Aorta (tissue), 5 donors: ENCODE data around the gene RABGAP1L. TPM values are rescaled to one million over a fixed set of nuclear protein-coding genes. Genes with fewer than 3 reads are reported as not detected.
"Not testable (repeated sequence)": the region's sequence is repeated elsewhere in the genome, so short reads cannot be mapped to it uniquely, and the experiment has no call there.

Experiments used
- ATAC-seq: fragments of 200-7000 bp; cut with Tn5 transposase; one replicate; pipeline ENCODE4 v1.9.1; 2022; ENCODE audit warnings: moderate library complexity; ENCODE audit not compliant: low FRiP score
- DNase-seq, 2 donors: peaks; one replicate each; pipeline ENCODE4 v3.0.0-alpha.2; 2020
- H3K27ac ChIP-seq, 2 donors: one replicate each; pipeline ENCODE4 v1.5.1; 2013; ENCODE audit warnings: low read length in 2 of 2, mild to moderate bottlenecking in 2 of 2, moderate library complexity in 2 of 2, control low read depth in 1 of 2, inconsistent platforms in 1 of 2, low read depth in 1 of 2
- H3K27me3 ChIP-seq, 2 donors: one replicate each; pipeline ENCODE4 v1.6.1; 2013; ENCODE audit warnings: control low read depth in 1 of 2, low read length in 1 of 2, mild to moderate bottlenecking in 1 of 2, moderate library complexity in 1 of 2; ENCODE audit not compliant: insufficient read depth in 2 of 2, control insufficient read depth in 1 of 2
- H3K36me3 ChIP-seq, 2 donors: one replicate each; pipeline ENCODE4 v1.6.1; 2013; ENCODE audit warnings: control low read depth in 1 of 2, low read length in 1 of 2, mild to moderate bottlenecking in 1 of 2; ENCODE audit not compliant: insufficient read depth in 2 of 2, control insufficient read depth in 1 of 2
- H3K4me1 ChIP-seq, 2 donors: one replicate each; pipeline ENCODE4 v1.6.1; 2013; ENCODE audit warnings: low read length in 2 of 2, control low read depth in 1 of 2, mild to moderate bottlenecking in 1 of 2, moderate library complexity in 1 of 2; ENCODE audit not compliant: insufficient read depth in 2 of 2, control insufficient read depth in 1 of 2
- H3K4me3 ChIP-seq, 2 donors: one replicate each; pipeline ENCODE4 v1.5.1; 2013; ENCODE audit warnings: low read length in 2 of 2, control low read depth in 1 of 2, mild to moderate bottlenecking in 1 of 2
- H3K9me3 ChIP-seq: one replicate; pipeline ENCODE4 v1.6.1; 2013; ENCODE audit warnings: mild to moderate bottlenecking, low read length; ENCODE audit not compliant: control insufficient read depth
- WGBS, 2 donors: extraction: QIAGEN DNeasy Blood & Tissue Kit; methylation state at CpG; one replicate each; pipeline ENCODE4 v1.1.7; 2013; 5-methylcytosine and 5-hydroxymethylcytosine counted together
- intact Hi-C, 2 donors: fragments of 100-400 bp; cut with DNase I; formaldehyde crosslinking; loops; one replicate each; pipeline versions ENCODE4 v1.14.2 to v1.15.0; 2022
- polyA plus RNA-seq, 2 donors: library from polyadenylated mRNA; stranded (reverse); fragments of 200-250 nt; gene quantifications; one replicate each; pipeline ENCODE4 v1.2.3, GENCODE V29; 2013
- total RNA-seq, 2 donors: library from RNA; stranded (reverse); fragmentation: NEBNext Ultra II Directional; extraction: Animal tissue kit (Norgen Biotek cat#: 25700); gene quantifications; one replicate each; pipeline ENCODE4 v1.2.1, GENCODE V29; 2021
- donor health status: healthy with polysubstance abuse.
- donor health status: Bipolar disorder and iron deficiency.
- donor health status: DM: no; HTN: no; CAD: no.
- donor health status: DM: no; HTN: no; CAD: no.
- donor health status: DM: yes; HTN: yes; CAD: no.

RABGAP1L gene
- total and polyA plus RNA-seq, 4 donors, result 14.8 to 56.4 (median 38.4) TPM

DNA sequence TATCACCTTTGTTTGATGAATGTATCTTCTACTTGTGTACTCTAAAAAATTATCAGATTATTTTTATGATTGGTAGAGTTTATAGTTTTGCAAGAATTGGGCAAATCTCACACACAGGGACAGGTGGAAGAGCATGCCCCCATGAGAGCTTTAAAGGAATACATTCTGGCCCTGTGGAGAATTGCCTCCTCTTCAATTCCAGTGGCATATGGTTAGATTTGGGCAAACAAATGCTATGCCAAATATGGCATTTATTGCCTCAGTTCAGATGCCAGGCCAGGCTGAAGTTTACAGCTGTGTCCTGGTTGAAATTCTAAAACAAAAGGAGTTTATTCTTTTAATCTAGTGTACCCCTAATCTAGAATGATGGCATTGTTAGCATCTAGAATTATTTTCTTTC is 678.1 kb downstream of the RABGAP1L start:
- H3K27ac ChIP-seq, result no peak overlapping the region
- DNase-seq (no peak), ATAC-seq (no peak)
- intact Hi-C loops, result no loop called here
- H3K27me3 ChIP-seq, result no peaks in the 10 kb centered on the region
- H3K4me1 ChIP-seq, result no peaks in the 10 kb centered on the region
- H3K4me3 ChIP-seq, result no peak overlapping the region
- H3K9me3 ChIP-seq, result no peaks in the 10 kb centered on the region
- no peaks in the 10 kb centered on the region for H3K36me3 ChIP-seq

DNA sequence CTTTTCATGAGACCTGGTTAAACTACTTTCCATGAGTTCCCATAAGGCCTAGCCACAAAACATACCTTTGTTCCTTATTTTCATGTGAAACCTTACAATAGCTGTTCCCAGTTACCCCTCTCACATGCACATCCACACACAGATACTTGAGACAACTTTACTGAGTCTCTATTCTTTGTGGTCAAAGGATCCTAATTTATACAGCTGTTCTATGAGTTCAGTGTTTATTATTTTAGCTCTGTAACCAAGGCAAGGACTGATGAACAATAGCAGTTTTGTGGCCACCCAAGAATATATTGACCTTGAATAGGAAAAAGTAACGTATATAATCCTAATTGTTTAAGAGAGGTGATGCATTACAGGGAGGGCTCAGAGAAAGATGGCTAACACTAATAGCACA is 679.9 kb downstream of the RABGAP1L start:
- DNase-seq, result no peak
- Histone ChIP-seq H3K9me3 (no peaks in the 10 kb centered on the region), H3K4me1 (no peaks in the 10 kb centered on the region), H3K27me3 (no peaks in the 10 kb centered on the region), H3K27ac (no peak overlapping the region), H3K36me3 (no peaks in the 10 kb centered on the region), H3K4me3 (no peak overlapping the region)
- intact Hi-C loops, result no loop called here
- WGBS, 2 donors, result 94 to 96% methylated on average over 1 of the region's 1 CpG
- ATAC-seq, result no peak

DNA sequence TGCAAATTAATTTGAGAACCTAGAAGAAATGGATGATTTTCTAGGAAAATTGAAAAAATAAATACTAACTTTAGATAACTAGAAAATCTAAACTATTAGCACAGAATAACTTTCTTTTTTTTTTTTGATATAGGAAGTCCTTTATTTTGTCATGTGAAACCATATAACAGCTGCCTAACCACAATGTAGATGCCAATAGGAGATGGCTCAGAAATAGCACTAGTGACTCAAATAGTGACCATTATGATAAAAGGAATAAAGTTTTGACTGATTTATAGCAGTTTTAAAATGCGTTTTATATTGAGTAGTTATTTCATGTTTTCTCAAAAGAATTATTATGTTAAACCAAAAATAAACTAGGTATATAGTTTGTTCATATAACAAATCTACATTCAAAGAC is 682.4 kb downstream of the RABGAP1L start:
- intact Hi-C loops, result no loop called here
- H3K4me1 ChIP-seq, result no peaks in the 10 kb centered on the region
- no peak for DNase-seq
- H3K9me3 ChIP-seq, result no peaks in the 10 kb centered on the region
- H3K27ac ChIP-seq, result no peak overlapping the region
- ATAC-seq, result no peak
- no peak overlapping the region for H3K4me3 ChIP-seq
- H3K27me3 ChIP-seq, result no peaks in the 10 kb centered on the region
- WGBS, 2 donors, result 24 to 29% methylated on average over 1 of the region's 1 CpG
- H3K36me3 ChIP-seq, result no peaks in the 10 kb centered on the region

DNA sequence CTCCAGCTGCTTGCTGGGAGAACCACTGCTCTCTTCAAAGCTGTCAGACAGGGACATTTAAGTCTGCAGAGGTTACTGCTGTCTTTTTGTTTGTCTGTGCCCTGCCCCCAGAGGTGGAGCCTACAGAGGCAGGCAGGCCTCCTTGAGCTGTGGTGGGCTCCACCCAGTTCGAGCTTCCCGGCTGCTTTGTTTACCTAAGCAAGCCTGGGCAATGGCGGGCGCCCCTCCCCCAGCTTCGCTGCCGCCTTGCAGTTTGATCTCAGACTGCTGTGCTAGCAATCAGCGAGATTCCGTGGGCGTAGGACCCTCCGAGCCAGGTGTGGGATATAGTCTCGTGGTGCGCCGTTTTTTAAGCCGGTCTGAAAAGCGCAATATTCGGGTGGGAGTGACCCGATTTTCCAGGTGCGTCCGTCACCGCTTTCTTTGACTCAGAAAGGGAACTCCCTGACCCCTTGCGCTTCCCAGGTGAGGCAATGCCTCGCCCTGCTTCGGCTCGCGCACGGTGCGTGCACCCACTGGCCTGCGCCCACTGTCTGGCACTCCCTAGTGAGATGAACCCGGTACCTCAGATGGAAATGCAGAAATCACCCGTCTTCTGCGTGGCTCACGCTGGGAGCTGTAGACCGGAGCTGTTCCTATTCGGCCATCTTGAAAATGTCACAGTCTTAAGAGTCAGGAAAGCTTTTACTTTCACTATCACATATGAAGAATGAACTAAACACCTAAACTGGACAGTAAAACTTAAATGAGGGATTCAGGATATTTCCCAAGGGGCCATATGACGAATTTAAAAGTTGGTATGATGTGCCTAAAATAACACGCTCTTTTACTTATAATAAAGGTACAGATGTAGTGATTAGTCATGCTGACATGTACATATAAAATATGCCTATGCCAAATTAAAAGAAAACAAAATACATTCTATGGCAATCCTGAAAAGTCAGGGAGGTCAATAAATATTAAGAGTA is 689.6 kb downstream of the RABGAP1L start:
- H3K4me1 ChIP-seq, H3K36me3 ChIP-seq, H3K27me3 ChIP-seq, H3K4me3 ChIP-seq, ATAC-seq, H3K9me3 ChIP-seq, H3K27ac ChIP-seq, DNase-seq, intact Hi-C loops: not testable (repeated sequence)
- WGBS, 2 donors, result 77 to 81% methylated on average over 11 to 26 of the region's 36 CpGs

DNA sequence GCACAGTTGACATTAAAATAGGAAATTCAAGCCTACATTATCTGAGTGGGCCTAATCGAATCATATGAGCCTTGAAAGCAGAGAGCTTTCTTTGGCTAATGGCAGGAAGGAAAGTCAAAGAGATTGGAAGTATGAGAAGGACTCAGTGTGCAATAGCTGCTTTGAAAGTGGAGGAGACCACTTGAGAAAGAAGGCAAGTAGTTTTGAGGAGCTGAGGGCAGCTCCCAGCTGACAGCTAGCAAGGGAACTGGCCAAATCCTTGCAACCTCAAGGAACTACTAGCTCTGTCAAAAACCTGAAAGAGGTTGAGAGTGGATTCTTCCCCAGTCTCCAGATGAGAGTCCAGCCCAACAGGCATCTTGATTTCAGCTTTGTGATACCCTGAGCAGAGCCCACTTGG is 691.4 kb downstream of the RABGAP1L start:
- Histone ChIP-seq H3K9me3 (no peaks in the 10 kb centered on the region), H3K36me3 (no peaks in the 10 kb centered on the region), H3K27ac (no peak overlapping the region), H3K27me3 (no peaks in the 10 kb centered on the region), H3K4me1 (no peaks in the 10 kb centered on the region), H3K4me3 (no peak overlapping the region)
- DNase-seq (no peak), ATAC-seq (no peak)
- intact Hi-C loops, result no loop called here
- 84 to 86% methylated on average over 1 of the region's 1 CpG for WGBS, 2 donors

DNA sequence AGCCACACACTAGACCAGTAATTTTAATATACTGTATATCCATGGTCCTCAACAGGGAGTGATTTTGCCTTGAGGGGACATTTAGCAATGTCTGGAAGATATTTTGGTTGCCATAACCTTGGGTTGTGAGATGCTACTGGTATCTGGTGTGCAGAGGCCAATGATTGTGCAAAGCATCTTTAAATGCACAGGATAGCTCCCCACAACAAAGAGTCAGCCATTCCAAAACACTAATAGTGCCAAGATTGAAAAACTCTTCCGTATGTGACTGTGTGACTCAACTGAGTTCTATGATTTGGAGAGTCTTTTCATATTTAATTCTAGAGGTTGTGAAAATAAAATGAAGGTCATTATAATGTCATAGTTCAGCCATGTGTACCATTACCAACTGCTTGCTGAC is 699.0 kb downstream of the RABGAP1L start:
- ATAC-seq (no peak), DNase-seq (no peak)
- intact Hi-C loops, result no loop called here
- Histone ChIP-seq H3K27me3 (no peaks in the 10 kb centered on the region), H3K4me1 (no peaks in the 10 kb centered on the region), H3K36me3 (no peaks in the 10 kb centered on the region), H3K9me3 (no peaks in the 10 kb centered on the region), H3K27ac (no peak overlapping the region), H3K4me3 (no peak overlapping the region)
- WGBS, 2 donors, result 66 to 77% methylated on average over 1 of the region's 1 CpG

DNA sequence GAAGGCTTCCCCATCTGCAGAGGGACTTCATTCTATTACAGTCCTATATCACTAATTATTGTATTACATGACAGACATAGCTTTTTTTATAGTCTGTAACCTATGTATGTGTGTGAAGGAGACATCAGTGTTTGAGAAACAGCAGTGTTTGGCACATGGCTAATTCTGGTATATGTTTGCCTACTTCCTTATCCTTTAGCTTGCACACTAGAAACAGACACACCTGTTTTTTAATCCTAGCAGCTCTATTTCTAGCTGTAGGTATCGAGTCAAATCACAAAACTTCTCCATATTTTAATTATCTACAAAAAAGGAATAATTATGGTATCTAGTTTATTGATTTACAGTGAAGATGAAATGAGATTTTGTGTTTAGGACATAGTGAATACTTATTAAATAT is 711.0 kb downstream of the RABGAP1L start:
- Histone ChIP-seq H3K36me3 (no peaks in the 10 kb centered on the region), H3K4me3 (no peak overlapping the region), H3K4me1 (no peaks in the 10 kb centered on the region), H3K27ac (no peak overlapping the region), H3K27me3 (no peaks in the 10 kb centered on the region), H3K9me3 (no peaks in the 10 kb centered on the region)
- no peak for ATAC-seq
- intact Hi-C loops, result no loop called here
- DNase-seq, result no peak
- 97% methylated on average over 1 of the region's 1 CpG for WGBS, 2 donors

DNA sequence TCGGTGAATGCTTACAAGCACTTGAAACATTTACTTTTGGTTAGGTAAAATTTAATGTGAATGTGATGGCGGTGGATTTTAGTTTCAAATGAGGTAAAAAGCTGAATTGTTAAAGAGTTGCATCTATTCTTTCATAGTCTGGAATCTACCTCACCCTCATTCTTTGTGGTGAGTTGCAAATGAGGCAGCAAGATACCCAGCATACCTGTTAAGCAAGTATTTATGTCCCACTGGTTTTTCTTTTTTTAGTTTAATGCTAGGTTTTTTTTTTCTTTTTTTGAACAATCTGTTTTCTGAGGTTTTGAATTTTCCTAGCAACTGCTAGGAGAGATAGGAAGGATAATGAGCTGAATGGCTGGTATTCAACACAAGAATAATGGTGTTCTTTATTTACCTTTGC is 712.6 kb downstream of the RABGAP1L start:
- H3K27ac ChIP-seq, result no peak overlapping the region
- no peaks in the 10 kb centered on the region for H3K4me1 ChIP-seq
- DNase-seq (no peak), ATAC-seq (no peak)
- 62 to 66% methylated on average over 2 of the region's 2 CpGs for WGBS, 2 donors
- intact Hi-C loops, result no loop called here
- H3K9me3 ChIP-seq, result no peaks in the 10 kb centered on the region
- no peak overlapping the region for H3K4me3 ChIP-seq
- H3K36me3 ChIP-seq, result no peaks in the 10 kb centered on the region
- no peaks in the 10 kb centered on the region for H3K27me3 ChIP-seq

DNA sequence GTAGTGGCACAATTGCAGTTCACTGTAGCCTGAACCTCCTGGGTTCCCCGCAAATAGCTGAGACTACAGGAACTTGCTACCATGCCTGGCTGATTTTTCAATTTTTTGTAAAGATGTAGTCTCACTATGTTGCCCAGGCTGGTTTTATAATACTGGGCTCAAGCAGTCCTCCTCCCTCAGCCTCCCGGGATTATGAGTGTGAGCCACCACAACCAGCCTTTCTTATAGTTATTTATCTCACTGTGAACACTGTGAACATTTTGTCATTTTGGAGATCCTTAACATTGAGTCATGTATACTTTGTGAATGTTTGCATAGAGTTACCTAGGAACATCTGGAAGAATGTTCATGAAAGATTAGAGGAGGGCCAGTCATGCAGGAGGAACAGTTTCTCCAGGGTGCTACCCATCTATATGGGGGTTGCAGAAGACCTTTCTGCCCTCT is 713.3 kb downstream of the RABGAP1L start:
- H3K4me3 ChIP-seq, result no peak overlapping the region
- DNase-seq (no peak), ATAC-seq (no peak)
- H3K27me3 ChIP-seq, result no peaks in the 10 kb centered on the region
- WGBS, 2 donors, result 94 to 97% methylated on average over 2 of the region's 2 CpGs
- intact Hi-C loops, result no loop called here
- H3K27ac ChIP-seq, result no peak overlapping the region
- no peaks in the 10 kb centered on the region for H3K36me3 ChIP-seq
- no peaks in the 10 kb centered on the region for H3K4me1 ChIP-seq
- no peaks in the 10 kb centered on the region for H3K9me3 ChIP-seq
